ENCODE results near the gene DNM1.

Gene DNM1

DNA sequence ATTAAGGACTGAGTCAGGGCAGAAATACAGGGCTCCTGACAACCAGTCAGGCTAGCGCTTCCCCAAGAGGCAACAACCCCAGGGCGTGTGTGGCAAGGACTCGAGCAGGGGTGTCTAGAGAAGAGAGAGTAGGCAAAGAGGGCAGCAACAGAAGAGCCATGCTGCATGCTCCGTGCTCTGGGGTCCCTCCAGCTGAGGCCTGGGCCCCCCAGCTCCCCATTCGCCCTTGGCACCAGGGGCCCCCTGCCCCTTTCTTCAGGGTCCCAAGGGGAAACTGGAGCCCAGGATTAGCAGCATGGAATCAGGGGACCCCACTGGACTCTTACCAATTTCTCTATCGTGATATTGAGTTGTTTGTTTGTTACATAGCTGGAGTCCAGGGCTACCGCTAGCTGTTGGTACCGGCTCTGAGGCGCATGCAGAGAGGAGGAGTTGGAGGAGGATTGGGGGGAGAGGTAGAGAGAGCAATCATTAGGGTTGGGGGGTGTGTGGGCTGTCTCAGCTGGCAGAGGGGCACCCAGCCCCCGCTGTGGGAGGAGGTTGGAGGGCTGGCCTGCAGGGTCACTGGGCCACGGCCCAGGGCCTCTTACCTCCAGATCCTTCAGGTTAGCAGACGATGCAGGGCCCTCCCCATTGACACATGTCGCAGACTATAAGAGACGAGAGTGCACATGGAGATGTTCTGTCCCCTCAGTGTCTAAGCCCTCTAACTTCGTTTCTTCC, 63.9 kb downstream of the DNM1 start:
- TF ChIP-seq GATA1 (IDR thresholded peaks at IDR 0.05; ENCODE audit: low read depth, low read length) (no peak), POLR2A (IDR thresholded peaks at IDR 0.05; ENCODE audit: low read length) (peak; percentile 18)
- no peak for DNase-seq

DNA sequence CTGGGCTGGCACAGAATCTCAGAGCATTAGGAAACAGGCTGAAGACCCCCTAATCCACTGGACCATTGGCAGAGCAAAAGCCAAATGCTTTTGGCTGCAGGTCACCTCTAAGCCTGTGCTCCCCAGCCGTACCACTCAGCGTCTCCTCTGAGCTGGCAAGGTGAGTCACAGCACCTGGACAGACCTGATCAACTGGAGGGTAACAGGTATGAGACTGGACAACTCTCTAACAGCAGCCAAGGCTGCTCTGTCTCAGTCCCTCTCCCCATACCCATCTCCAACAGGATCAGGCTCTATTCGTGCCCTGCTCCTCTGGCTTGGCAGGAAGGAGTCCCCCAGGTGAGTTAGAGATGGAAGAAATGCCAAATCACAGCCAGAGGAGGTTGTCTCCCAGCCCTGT, 67.9 kb downstream of the DNM1 start:
- DNase-seq = no peak
- TF ChIP-seq POLR2A (IDR thresholded peaks at IDR 0.05; ENCODE audit: low read length) = no peak
- TF ChIP-seq GATA1 (IDR thresholded peaks at IDR 0.05; ENCODE audit: low read depth, low read length) = no peak

- DNase-seq = no peak
- TF ChIP-seq POLR2A (IDR thresholded peaks at IDR 0.05; ENCODE audit: low read length) = no peak
- no peak for TF ChIP-seq GATA1 (IDR thresholded peaks at IDR 0.05; ENCODE audit: low read depth, low read length)
Measured at GRCh38 chr9:128271512-128271911, 68.3 kb downstream of the DNM1 start.

GRCh38 chr9:128274245-128274644, 71.1 kb downstream of the DNM1 start:
- TF ChIP-seq POLR2A (IDR thresholded peaks at IDR 0.05; ENCODE audit: low read length) (no peak), GATA1 (IDR thresholded peaks at IDR 0.05; ENCODE audit: low read depth, low read length) (no peak)
- DNase-seq = peak in 1 of 2 experiments; percentile 29

GRCh38 chr9:128275198-128276007, 72.2 kb downstream of the DNM1 start, which contains the start of gene GOLGA2:
Gene GOLGA2, minus strand, starts transcription at chr9:128276007. Its CDS starts 31 bp downstream, at chr9:128275976.
- TF ChIP-seq POLR2A (IDR thresholded peaks at IDR 0.05; ENCODE audit: low read length) = no peak
- no peak for TF ChIP-seq GATA1 (IDR thresholded peaks at IDR 0.05; ENCODE audit: low read depth, low read length)
- peak; percentile 59 to 94 for DNase-seq

DNA sequence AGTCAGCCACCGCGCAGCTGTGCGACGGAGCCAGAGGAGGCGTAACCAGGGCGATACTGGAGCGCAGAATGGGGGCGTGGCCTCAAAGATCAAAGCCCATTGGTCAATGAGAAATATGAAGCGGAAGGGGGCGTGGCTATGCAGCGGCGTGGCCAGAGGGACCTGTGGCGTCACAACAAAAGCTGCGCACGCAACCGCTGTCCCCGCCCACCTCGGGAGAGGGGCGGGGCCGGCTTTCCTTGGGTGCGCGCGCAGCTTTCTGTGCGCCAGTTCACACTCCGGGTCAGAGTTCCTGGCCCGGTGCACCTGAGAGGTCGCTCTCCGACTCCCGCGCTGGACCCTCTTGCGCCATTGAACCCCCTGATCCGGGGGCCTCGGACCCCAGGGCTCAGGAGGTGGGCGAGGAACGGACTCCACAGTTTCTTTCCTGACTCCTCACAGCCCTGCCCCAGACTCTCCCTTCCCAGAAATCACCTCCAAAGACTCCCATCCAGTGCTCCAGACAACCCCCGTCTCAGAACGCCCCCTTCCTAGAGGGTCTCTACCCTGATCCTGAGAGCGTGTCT, 72.9 kb downstream of the DNM1 start, which contains the start of gene SWI5:
SWI5 (plus strand) TSS at position 269 of the 566 bp plus-strand sequence.
- DNase-seq = peak; percentile 99 to 100
- TF ChIP-seq GATA1 (IDR thresholded peaks at IDR 0.05; ENCODE audit: low read depth, low read length) (no peak), POLR2A (IDR thresholded peaks at IDR 0.05; ENCODE audit: low read length) (peak; percentile 96)

DNA sequence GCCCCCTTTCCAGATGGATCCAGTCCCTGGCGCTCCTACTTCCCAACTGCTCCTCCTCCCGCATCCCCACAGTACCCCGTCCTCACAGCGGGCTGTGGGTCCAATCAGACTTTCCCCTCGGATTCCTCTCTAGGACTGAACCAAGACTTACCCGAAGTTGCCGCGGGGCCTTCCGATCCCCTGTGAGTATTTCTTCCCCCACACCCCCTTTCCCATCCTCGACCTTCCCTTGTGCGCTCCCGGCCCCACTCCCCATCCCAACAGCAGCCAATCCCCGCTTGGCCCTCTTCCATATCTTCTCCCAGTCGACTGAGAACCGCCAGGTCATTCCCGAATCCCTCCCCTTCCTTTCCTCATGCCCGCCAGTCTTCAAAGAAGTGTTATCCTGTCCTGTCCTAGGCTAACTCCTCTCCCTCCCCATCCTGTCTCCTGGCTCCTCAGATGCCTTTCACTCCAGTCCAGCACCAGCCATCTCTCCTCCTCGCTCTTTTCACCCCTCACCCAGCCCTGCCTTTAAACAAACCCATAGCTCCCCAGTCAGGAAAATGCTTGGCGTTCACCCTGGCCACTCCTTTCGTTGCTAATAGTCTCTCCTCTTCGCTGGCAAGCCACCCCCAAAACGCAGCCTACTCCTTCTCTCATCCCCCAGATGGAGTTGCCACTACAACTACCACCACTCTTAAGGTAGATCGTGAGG, 73.5 kb downstream of the DNM1 start:
- peak in 1 of 2 experiments; percentile 43 for DNase-seq
- TF ChIP-seq POLR2A (IDR thresholded peaks at IDR 0.05; ENCODE audit: low read length) (no peak), GATA1 (IDR thresholded peaks at IDR 0.05; ENCODE audit: low read depth, low read length) (no peak)

- peak; percentile 26 to 29 for DNase-seq
Measured at GRCh38 chr9:128279088-128280073, 76.2 kb downstream of the DNM1 start.

DNA sequence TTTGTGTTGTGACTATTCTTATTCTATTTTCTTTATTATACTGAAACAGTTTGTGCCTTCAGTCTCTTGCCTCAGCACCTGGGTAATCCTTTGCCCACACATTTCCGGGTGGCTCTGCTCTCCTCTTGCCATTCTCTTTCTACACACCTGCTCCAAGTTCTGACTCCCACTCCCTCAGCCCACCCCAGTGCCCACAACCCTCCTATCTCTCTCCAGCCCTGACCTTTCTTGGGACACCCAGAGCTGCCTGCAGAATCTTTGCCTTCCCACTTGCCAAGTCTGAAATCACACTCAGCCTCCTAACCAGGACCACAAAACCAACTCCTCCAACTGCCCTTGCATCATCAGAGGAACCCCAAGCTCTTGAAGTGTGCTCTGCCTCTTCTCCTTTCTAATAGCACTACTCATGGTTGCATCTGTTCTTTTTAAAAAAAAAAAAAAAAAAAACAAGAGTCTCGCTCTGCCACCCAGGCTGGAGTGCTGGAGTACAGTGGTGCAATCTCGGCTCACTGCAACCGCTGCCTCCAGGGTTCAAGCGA, 77.0 kb downstream of the DNM1 start:
- DNase-seq = no peak
- no peak for TF ChIP-seq GATA1 (IDR thresholded peaks at IDR 0.05; ENCODE audit: low read depth, low read length)
- TF ChIP-seq POLR2A (IDR thresholded peaks at IDR 0.05; ENCODE audit: low read length) = no peak

DNA sequence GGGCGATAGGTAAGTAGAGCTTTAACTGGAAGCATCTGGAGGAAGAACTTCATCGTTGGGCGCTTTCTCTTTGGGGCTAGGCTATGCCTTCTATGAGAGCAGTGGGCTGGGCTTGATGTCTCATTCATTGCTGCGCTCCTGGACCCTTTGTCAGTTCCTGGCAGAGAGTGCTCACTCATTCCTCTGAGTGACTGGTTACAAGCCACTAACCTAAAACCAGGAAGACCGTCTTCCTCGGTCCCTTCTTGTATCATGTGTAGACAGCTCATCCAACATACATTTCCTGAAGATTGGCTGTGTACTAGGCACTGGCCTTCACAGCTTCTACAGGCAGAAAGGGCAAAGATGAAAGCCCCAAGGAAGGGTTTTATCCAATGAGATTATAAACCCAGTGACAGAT, 79.3 kb downstream of the DNM1 start:
- DNase-seq = no peak
- no peak for TF ChIP-seq POLR2A (IDR thresholded peaks at IDR 0.05; ENCODE audit: low read length)
- TF ChIP-seq GATA1 (IDR thresholded peaks at IDR 0.05; ENCODE audit: low read depth, low read length) = no peak

GRCh38 chr9:128285033-128285784, 82.0 kb downstream of the DNM1 start:
- no peak for DNase-seq
- TF ChIP-seq POLR2A (IDR thresholded peaks at IDR 0.05; ENCODE audit: low read length) (no peak), GATA1 (IDR thresholded peaks at IDR 0.05; ENCODE audit: low read depth, low read length) (no peak)

DNA sequence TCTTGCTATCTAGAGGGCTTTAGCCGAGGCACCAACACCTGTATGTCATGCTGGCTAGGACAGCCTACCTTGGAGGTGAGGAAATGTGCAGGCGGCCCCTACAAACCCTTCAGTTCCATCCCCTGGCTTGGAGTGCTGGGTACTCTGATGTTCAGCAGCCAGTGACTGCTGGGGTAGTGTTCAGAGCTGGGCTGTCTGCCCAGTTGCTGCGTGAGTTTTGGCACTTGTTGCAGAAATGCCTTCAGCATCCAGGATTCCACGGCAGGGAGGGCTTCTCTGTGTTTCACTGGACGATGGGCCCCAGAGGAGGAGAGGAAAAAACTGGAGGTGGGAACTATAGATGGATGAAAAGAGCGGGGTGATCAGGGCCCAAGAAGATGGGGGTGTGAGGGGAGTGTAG, 83.3 kb downstream of the DNM1 start:
- no peak for TF ChIP-seq GATA1 (IDR thresholded peaks at IDR 0.05; ENCODE audit: low read depth, low read length)
- no peak for DNase-seq

Measured in erythroblast (primary cell).